GM19397 (cell line): ENCODE data around the gene GDF9.
"Not testable (repeated sequence)": the region's sequence is repeated elsewhere in the genome, so short reads cannot be mapped to it uniquely, and the experiment has no call there.

ENCODE experiments used
- ATAC-seq: cut with Tn5 transposase; IDR thresholded peaks from one replicate; pipeline ENCODE4 v1.9.1; 2021; ENCODE audit warnings: mild to moderate bottlenecking, moderate library complexity; ENCODE audit not compliant: unreplicated experiment

GDF9 gene

DNA sequence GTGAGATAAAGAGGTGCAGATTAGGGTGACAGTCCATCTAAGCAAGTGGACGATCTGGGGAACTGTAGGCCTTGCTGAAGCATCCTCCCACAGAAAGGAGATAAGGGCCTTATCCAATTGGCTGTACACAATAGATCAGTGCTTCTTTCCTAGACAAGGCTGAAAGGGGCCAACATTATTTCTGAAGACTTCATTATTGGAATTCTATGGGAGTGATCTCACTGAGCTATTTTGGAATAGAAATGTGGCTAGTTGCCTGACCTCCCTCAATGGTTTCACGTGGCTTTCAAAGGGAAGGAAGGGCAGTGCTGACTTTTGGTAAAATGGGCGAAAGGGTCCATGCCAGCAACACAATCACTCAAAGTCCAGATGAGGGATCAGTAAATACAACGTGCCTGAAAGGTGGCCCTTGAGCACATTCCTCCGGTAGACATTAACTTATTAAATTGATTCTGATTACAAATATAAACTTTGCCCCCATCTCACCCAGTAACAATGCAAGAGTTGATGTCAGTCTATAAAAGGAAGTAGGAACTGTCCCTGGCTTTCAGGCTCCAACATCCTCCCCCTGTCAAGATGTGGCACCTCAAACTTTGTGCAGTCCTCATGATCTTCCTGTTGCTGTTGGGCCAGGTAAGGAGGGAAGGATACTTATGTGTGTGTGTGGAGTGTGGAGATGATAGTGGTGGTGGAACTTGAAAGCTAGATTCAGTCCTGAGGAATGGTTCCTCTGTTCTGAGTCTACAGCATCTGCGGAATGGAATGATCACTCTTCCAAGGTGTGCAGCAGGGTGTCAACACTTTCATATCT lies 7.1 kb upstream of the GDF9 start, which contains the start of gene LEAP2:
Gene LEAP2, plus strand, starts transcription at position 550 of the 811 bp plus-strand sequence. Its CDS starts 27 bp downstream, at position 577.
- ATAC-seq = no peak

DNA sequence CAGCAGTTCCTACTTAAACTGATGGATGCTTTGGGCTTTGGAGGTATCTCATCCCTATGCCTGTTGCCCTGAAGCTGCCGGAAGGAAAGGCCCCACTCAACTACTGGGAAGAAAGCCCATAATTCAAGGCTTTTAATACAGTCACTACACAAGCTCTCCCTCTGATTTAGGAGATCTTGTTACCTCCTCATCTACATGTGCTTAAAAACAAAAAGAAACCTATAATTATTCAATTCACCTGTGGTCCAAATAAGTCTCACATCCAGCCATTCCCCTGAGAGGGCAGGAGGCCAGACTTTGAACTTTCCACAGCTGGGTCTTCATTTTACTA lies 6.5 kb upstream of the GDF9 start:
- ATAC-seq = no peak

DNA sequence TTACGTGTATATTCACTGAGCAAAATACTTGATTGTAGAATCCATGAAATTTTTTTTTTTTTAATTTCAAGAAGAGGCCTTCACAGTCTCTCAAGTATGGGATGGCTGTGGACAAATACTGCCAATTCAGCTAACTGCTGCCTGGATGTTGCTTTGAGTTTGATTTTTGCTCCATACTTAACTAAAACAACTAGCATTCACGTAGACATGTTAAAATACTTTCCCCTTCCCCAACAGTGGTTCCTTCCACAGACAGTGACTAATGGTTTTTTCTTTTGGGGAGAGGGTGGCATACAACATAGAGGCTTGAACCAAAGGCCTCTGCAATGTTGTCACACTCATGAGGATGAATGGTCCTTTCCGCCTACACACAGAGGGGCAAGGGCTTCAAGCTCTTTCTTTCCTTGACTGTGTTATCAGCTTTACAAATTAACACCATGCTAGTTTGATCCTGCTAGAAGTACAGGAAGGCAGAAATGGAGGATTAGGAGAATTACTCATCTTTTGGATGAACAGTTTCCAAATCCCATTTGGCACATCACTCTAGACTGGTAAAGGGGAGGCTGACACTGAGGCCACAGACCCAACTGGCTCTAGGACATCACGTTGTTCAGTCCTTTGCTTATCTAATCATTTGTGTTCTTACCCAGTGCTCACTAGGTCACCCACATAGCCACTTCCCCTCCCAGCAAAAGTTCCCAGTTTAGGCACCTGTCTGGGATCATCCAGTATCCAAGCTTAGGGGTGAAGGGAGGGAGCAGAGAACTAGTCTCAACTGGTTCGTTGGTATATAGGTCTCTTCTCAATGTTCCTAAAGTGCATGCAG lies 5.4 kb upstream of the GDF9 start:
- no peak for ATAC-seq

DNA sequence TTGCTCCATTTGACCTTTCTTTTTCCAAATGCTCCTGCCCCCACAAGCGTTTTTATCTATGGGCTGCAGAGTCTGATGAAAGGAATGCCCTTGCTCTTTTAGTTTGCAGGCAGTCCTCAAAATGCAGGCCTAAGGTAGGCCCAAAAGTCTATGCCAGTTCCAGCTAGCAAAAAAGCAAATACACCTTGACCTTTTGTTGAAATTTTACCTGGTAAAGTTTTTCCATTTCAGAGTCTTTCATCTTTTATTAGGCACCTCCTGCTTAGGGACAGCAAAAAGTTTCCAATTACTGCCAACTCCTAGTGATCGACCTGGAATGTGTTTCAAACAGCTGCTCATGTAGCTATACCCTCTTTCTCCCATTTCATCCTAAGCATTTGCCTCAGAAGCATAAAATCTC lies 4.5 kb upstream of the GDF9 start:
- ATAC-seq = no peak

DNA sequence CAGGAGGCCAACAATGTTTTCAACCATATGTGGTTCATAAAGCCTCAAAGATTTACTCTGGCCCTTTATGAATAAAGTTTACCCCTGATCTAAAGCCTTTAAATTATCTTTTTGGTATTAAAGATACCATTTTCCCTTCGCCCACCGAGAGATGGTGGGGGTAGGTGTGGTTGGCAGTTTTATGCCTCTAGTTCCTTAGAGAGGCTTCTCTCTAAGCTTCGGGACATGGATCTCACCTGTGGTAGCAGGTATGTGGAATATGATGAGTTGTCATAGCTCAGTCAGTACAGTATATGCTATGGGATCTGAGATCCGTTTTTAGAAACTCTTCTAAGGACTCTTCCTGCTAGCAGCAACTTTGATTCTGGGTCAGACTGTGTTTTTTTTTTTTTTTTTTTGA lies 2.5 kb upstream of the GDF9 start:
- no peak for ATAC-seq

DNA sequence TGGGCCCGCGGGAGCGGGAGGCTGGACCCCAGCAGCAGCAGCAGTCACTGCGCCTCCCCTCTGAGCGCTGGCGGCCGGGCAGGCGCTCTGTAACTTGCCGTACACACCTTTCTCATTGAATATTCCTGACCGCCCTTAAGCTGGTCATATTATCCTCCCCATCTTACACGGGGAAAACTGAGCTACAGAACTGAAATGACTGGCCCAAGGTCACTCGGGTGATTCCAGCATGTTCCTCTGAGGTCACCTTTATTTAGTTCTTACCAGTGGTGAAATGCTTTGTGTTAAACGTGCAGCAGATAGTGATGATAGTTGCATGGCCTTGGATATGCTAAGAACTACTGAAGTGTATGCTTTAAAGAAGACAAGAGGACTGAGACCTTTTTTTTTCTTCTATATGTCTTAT lies 780 bp upstream of the GDF9 start:
- peak; percentile 26 for ATAC-seq

DNA sequence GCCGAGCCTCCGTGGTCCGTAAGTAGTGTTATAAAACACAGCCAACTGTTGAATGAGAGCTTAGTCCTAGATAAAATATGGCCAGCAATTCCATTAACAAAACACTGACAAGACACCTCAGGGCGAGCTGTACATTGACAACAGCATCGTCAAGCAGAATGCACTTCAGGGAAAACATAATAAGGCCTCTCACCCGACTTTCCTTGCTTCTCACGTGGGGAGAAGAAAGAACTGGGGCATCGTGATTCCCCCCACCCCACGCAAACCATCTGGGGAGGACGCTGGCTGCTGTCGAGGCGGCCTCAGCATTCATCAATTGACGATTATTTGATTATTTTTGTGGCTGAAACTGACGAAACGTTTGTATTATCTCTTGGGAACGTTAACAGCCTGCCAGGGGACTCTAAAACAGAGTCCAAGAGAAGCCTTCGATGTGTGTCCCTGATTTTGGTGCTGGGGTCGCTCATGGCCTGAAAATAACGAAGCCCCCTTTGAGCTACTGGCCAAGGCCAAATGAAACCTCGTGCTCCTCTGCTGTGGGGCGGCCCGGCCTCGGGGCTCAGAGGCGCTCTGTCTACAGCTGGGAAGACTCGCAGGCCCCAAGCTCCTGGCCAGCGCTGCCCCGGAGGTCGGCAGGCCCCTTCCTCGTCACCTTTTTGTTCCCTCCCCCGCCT lies 464 bp downstream of the GDF9 start:
- ATAC-seq = peak; percentile 12

DNA sequence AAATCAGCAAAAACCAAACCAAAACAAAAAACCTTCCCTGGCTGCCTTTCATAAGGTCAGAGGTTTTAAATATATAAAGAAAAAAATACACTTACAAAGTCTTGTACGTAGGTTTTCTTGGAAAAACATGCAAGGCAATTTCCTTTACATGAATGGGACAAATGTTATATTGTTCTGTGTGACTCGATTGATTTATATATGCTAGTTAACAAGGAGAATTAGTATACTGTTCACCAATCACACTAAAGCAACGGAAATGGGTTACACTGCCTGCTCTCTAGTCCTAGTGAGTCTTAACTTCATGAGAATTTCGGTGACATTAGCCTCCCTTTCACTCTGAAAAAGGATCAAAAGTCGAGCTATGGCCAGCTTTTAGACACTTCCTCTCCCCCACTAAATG lies 5.5 kb downstream of the GDF9 start:
- ATAC-seq = no peak

DNA sequence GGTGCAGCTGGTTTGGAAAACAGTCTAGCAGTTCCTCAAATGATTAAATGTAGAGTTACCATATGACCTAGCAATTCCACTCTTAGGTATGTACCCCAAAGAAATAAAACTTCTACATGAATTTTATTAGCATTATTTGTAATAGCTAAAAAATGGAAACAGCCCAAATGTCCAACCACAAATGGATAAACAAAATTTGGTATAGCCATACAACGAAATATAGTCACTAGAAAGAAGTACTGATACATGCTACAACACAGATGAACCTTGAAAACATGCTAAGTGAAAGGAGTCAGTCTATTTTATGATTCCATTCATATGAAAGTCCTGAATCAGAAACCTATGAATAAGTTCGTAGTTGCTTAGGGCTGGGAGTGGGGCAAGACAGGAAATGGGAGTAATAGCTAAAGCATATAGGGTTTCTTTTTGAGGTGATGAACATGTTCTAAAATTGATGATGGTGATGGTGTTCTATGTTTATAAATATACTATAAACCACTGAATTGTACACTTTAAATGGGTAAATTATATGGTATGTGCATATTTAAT lies 6.3 kb downstream of the GDF9 start:
- no peak for ATAC-seq

DNA sequence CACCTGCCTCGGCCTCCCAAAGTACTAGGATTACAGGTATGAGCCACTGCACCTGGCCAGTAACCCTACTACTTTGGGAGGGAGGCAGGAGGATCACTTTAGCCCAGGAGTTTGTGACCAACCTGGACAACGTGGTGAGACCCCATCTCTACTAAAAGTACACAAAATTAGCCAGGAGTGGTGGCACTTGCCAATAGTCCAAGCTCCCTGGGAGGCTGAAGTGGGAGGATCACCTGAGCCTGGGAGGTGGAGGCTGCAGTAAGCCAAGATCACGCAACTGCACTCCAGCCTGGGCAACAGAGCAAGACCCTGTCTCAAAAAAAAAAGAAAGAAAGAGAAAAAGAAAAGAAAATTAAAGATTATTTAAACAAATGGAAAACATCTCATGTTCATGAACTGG lies 10.3 kb downstream of the GDF9 start:
- no peak for ATAC-seq

DNA sequence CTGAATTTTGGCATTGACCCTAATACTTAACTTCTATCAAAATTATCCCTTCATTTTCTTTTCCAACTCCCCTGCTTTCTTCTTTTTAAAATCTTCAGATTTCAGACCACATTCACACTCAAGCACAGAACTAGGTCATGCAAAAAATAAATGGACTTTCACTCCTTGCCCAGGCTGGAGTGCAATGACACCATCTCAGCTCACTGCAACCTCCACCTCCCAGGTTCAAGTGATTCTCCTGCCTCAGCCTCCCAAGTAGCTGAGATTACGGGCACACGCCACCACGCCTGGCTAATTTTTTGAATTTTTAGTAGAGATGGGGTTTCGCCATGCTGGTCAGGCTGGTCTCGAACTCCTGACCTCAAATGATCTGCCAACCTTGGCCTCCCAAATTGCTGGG lies 11.3 kb downstream of the GDF9 start:
- not testable (repeated sequence) for ATAC-seq

DNA sequence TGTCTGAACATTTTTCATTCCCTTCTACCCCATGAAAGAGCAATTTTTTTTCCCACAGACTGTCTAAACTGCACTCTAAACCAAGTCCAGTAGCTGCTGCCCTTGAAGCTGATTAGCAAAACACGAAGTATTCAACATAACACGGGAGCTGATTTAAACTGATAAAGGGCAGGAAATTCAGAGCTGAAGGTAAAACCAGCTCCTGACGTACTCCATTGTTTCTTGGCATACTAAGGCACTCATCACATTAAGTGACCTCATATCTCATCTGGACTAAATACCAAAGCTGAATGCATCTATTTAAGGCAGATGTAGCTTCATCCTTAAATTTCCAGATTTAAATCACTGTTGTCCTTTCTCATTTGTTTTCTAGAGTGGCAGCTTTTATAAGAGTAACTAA lies 12.0 kb downstream of the GDF9 start:
- ATAC-seq = no peak

DNA sequence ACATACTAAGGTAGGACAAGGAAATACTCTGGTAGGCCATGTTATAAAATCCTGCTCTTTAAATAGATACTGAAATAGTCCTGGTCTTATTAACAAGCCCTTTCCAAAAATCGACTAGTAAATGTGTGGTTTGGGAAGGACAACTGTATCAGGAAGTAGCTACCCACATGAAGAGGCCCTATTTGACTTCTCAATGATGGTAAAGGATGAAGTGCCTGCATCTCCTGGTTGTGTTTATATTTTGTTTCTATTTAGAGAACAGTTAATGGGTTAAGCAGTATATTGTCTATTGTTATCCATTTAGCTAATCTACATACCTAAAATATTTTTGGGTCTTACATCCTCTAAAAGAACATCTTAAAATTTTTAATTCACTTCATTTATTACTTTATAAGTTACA lies 12.5 kb downstream of the GDF9 start:
- ATAC-seq = no peak

DNA sequence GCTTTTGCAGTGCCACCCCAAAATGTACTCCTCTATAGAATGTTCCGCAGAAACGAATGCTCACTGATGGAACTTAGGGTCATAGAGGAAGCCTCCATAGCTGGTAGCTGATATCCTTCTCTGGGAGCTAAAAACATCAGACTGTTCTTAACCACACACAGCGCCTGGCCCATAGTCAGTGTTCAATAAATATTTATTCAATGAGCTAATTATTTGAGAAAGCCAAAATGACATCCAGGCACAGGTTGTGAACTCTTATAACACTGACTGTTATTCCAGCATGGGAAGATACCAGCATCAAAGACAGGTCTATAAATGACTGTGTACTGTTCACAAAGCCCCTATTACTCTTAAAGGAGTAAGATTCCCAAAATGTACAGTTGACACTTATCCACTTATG lies 12.9 kb downstream of the GDF9 start:
- ATAC-seq = no peak

DNA sequence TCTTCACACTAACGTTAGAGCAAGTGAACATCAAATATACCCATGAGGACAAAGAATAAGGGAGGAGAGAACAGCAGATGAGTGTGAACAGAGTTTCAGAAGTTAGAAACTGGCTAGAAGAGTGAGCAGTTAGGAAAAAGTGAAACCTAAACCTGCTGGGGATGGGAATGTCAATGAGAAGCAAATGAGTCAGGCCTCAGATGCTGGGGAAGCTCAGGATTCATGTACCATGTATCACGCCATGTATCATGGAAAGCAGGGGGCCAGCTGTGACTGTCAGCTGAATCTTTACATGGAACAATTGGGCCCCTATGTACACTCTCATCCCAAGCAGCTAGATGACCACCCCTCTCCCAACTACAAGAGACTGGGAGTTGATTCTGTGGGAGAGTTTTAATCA lies 16.2 kb downstream of the GDF9 start:
- ATAC-seq = no peak

DNA sequence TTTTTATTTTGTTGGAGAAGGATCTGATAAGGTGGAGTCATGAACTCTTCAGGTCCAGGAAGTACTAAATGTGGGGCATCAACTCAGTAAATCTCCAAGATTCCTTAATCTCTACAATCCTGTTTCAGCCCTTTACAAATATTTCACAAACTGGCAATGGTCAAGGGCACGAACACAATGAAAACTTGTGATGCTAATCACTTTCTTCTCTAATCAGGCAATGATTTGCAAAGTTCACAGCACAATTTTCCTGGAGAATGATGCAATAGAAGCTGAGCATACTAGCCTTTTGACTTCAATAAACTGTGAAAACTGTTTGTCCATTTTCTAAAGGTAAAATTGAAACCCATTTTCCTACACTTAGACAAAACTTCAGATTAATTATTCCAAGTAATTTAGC lies 16.9 kb downstream of the GDF9 start:
- ATAC-seq = no peak

DNA sequence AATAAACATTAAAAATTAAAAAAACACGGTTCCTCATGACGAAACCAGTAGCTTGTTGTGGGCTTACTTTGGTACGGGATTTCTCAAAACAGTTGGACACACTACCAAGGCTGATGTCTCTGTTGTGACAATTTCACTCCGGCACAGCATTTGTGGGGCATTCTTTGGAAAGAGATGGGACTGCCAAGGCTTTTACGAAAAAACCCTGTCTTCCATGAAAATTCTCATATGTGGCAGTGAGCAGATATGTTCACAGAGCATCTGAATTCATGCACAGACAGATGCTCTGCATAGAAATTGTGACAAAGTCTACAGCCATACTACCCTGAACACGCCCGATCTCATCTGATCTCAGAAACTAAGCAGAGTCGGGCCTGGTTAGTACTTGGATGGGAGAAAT lies 18.0 kb downstream of the GDF9 start:
- no peak for ATAC-seq

DNA sequence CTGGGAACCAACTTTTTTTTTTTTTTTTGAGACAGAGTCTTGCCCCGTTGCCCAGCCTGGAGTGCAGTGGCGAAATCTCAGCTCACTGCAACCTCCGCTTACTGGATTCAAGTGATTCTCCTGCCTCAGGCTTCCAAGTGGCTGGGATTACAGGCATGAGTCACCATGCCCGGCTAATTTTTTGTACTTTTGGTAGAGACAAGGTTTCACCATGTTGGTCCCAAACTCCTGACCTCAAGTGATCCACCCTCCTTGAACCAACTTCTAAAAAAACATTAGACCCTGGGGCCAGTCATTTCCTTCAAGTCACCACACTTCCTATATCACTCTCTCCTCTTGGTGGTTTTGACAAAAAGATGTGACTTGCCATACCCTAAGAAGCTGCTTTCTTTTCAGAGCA lies 25.0 kb downstream of the GDF9 start:
- no peak for ATAC-seq

DNA sequence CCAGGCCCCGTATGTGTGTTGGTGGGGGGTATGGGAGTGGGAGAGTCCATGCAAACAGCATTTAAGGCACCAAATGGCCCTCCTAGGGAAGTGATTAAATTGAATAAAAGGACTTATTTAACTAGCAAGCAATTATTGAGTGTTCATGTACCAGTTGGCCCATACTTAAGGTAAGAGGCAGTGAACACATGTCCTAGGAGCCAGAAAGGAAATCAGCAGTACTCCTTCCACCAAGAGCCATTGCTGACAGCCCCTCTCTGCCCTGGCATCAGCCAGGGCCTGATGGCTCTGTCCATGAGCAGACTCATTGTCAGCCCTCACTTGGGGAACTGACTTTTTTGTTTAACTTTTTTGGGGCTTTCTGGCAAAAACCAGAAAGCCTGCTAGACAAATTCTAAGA lies 25.4 kb downstream of the GDF9 start:
- no peak for ATAC-seq

DNA sequence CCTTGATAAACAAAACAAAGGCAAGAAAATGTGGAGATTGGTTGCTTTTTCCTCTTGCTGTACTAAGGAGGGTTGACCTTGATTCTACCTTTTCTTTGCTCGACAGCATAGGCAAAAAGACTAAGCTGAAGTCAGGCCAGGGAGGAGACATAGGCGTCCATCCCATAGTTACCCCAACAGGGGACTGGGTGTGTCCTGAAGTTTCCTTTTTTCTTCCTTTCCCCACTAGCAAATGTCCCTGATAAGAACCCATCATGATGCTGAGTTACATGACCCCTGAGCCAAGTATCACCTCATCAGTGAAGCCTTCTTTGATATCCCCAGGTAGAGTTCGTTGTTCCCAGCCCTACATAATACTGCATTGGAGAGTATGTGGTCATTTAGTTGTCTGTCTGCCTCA lies 26.0 kb downstream of the GDF9 start:
- no peak for ATAC-seq
